Measurements from ENCODE around the gene CARNS1. TPM values are rescaled to one million over a fixed set of nuclear protein-coding genes. Genes with fewer than 3 reads are reported as not detected.

The CARNS1 gene
- total and polyA plus RNA-seq, 10 of the 15 experiments (the other 5 are each of a cell fraction or from before 2014, with no cell fraction given): 0.02 to 0.14 (median 0.10) TPM; not detected in 3

DNA sequence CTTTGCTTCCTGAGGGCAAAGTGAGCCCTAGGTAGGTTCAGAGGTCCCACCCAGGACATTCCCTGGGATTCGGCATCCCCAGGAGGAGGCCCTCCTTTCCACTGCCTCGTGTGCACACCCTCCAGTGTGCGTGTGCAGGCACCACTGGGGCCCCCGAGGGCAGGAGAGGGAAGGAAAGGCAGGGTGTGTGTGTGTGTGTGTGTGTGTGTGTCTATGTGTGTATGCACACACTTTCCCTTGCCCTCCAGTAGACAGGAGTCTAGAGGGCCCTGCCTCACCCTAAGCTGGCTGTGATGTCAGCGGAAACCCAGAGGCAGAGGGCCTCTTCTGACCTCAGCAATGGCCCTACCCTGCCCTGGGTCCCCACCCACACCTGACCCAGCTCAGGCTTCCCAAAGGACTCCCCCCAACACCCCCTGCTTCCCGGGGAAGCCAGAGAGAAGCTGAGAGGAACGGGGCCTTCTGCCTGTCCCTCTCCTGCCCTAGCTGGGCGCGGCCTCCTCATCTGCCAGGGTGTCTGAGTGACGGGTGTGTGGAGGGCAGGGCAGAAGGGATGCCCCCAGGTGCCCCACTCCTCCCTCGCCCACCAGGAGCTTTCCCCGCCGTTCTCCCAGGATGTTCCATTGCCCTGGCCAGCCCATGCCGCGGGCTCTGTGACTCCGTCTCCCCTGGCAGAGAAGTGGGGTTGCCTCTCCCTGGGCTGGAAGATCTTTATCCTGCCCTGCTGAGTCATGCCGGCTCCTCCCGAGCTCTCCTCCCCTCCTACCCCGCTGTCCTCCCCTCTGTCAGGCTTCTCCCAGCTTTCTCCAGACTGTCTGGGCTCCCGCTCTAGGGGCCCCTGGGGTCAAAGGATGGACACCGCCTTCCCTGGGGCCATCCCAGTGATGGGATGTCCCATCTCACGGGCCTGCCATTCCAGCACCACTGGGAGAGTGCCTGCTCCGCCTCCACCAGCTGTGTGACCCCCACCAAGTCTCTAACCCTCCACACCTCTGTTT is 36.1 kb upstream of the CARNS1 start:
- H3K4me1 ChIP-seq (ENCODE audit: control insufficient read depth, insufficient read depth, low read length): peaks cover 19% of the 10 kb centered on the region
- no TSS peak for BruUV-seq (replicated peaks)
- H3K27ac ChIP-seq (ENCODE audit: control insufficient read depth, insufficient read depth): no peak overlapping the region
- ChIA-PET CTCF (interaction anchor here (9.2 to 25.5 kb wide), 3 partner anchors 18 to 59 kb away, joined by 95 to 1301 read pairs (median 390); partner anchors contain the start of genes CLCF1 and POLD4), SMC1A (ENCODE audit: uncharacterized antibody, unreplicated experiment) (interaction anchor here (1.2 to 21.3 kb wide), 6 partner anchors 8 to 200 kb away, joined by 3 to 646 read pairs (median 66); partner anchors contain the start of genes CLCF1 and POLD4), RAD21 (ENCODE audit: unreplicated experiment) (interaction anchor here (1.9 to 15.0 kb wide), 8 partner anchors 10 to 117 kb away, joined by 6 to 525 read pairs (median 25); partner anchors contain the start of genes POLD4 and RAD9A), POLR2A (interaction anchor here (4.3 to 8.4 kb wide), 2 partner anchors 8 to 25 kb away, joined by 23 to 183 read pairs; partner anchors contain the start of genes CLCF1 and POLD4)
- no peak for ATAC-seq
- no peaks in the 10 kb centered on the region for H3K36me3 ChIP-seq (ENCODE audit: control insufficient read depth in 2 of 2, insufficient read depth in 2 of 2, low read length in 1 of 2)
- no peak for DNase-seq (ENCODE audit: low read depth, low spot score)
- no peak for FAIRE-seq
- WGBS (ENCODE audit: insufficient coverage, insufficient replicate concordance, low lambda C conversion rate, missing lambda C conversion rate): 79% methylated on average over 22 of the region's 23 CpGs
- no peaks in the 10 kb centered on the region for H3K79me2 ChIP-seq (ENCODE audit: control insufficient read depth, insufficient read depth, low read length)
- H3K4me2 ChIP-seq (ENCODE audit: control insufficient read depth, insufficient read depth): no peak overlapping the region
- intact Hi-C loops (cut with micrococcal nuclease; ENCODE audit: unreplicated experiment): no loop called here
- H3K9me3 ChIP-seq (replicated peaks; ENCODE audit: control insufficient read depth, insufficient read depth, low read length): no peaks in the 10 kb centered on the region
- H3K27me3 ChIP-seq (replicated peaks in 1 of 2; ENCODE audit: control insufficient read depth in 2 of 2, insufficient read depth in 2 of 2, low read length in 1 of 2): peaks cover 2 to 4% of the 10 kb centered on the region in 2 experiments; a peak in 3 of 4 replicates
- TF ChIP-seq RAD21 (IDR thresholded peaks at IDR 0.05; ENCODE audit: insufficient read depth, low read depth, low read length) (no peak), RFX5 (IDR thresholded peaks at IDR 0.05; ENCODE audit: low read depth, low read length) (no peak), NFIC (IDR thresholded peaks at IDR 0.05; ENCODE audit: low read depth, low read length) (no peak), SP1 (IDR thresholded peaks at IDR 0.05; ENCODE audit: low read depth, low read length) (no peak), GATAD2B (conservative IDR thresholded peaks at IDR 0.05; ENCODE audit: low read depth) (no peak), MXI1 (IDR thresholded peaks at IDR 0.05; ENCODE audit: low read depth, low read length) (no peak), MEF2B (IDR thresholded peaks at IDR 0.05; ENCODE audit: partially characterized antibody, poor library complexity, severe bottlenecking) (no peak), NRF1 (conservative IDR thresholded peaks at IDR 0.05; ENCODE audit: low read depth, low read length) (no peak), MEF2A (IDR thresholded peaks at IDR 0.05; ENCODE audit: insufficient read depth, low read depth, low read length) (no peak), CBX5 (IDR thresholded peaks at IDR 0.05; ENCODE audit: low read depth) (no peak), STAT3 (IDR thresholded peaks at IDR 0.05; ENCODE audit: low read depth, low read length) (no peak), HDAC2 (IDR thresholded peaks at IDR 0.05) (no peak), KLF5 (IDR thresholded peaks at IDR 0.05; ENCODE audit: partially characterized antibody) (no peak), BACH1 (IDR thresholded peaks at IDR 0.05; ENCODE audit: borderline replicate concordance) (no peak), SREBF2 (IDR thresholded peaks at IDR 0.05; ENCODE audit: low read length) (no peak)
- TF ChIP-seq, protein P1, sequence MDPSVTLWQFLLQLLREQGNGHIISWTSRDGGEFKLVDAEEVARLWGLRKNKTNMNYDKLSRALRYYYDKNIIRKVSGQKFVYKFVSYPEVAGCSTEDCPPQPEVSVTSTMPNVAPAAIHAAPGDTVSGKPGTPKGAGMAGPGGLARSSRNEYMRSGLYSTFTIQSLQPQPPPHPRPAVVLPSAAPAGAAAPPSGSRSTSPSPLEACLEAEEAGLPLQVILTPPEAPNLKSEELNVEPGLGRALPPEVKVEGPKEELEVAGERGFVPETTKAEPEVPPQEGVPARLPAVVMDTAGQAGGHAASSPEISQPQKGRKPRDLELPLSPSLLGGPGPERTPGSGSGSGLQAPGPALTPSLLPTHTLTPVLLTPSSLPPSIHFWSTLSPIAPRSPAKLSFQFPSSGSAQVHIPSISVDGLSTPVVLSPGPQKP (IDR thresholded peaks at IDR 0.05; ENCODE audit: low read depth, low read length): no peak
- TF ChIP-seq, protein P2, sequence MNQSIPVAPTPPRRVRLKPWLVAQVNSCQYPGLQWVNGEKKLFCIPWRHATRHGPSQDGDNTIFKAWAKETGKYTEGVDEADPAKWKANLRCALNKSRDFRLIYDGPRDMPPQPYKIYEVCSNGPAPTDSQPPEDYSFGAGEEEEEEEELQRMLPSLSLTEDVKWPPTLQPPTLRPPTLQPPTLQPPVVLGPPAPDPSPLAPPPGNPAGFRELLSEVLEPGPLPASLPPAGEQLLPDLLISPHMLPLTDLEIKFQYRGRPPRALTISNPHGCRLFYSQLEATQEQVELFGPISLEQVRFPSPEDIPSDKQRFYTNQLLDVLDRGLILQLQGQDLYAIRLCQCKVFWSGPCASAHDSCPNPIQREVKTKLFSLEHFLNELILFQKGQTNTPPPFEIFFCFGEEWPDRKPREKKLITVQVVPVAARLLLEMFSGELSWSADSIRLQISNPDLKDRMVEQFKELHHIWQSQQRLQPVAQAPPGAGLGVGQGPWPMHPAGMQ (IDR thresholded peaks at IDR 0.05; ENCODE audit: borderline replicate concordance): no peak
- H3K9ac ChIP-seq (ENCODE audit: control insufficient read depth, insufficient read depth, low read length): no peak overlapping the region
- H4K20me1 ChIP-seq (ENCODE audit: control insufficient read depth, insufficient read depth): no peaks in the 10 kb centered on the region
- no peak overlapping the region for H2AFZ ChIP-seq (ENCODE audit: control insufficient read depth, low read depth, low read length)
- H3K4me3 ChIP-seq: no peak overlapping the region
- in situ Hi-C loops (cut with MboI): loop anchor here (5.0 kb wide), 1 partner anchor 117 kb away; no protein-coding TSS in a partner anchor
